ENCODE data around the gene PAF1.

DNA sequence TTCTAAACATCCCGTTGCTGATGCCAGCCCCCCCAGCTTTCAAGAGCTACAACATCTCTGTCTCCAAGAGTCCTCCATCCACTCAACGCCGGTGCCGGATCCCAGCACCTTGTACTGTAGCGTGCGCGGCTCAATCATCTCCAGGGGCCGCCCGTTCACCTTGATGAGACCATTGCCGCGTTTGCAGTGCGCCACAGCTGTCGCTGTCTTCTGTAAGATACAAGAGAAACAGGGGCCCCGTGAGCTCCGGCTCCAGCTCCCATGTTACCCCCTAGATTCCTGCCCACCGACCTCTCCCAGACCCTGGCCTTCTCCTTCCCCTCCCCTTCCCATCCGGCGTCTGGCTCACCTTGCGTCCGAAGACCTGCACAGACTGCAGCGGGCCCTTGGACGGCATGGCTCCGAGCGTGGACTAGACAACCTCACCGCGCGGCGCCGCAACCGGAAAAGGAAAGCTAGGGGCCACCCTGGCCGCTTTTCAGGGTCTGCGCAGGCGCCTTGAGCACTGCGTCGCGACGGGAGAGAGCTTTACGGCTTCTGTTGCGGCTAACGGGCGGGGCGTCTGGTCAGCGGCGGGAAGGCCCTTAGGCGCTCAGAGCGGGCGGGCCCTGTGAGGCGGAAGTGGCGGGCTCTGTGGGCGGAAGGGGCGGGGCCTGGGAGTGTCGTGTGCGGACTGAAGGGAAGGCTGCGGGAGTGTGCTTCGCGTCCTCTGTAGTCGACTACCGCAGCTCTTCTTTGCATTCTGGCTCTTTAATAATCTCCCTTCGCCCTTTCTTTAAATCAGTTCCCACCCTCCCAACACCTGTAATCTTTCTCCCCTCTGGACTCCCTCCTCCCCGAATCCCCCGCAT lies 44.8 kb upstream of the PAF1 start, which contains the start of gene RPS16:
- TF ChIP-seq, protein P1, sequence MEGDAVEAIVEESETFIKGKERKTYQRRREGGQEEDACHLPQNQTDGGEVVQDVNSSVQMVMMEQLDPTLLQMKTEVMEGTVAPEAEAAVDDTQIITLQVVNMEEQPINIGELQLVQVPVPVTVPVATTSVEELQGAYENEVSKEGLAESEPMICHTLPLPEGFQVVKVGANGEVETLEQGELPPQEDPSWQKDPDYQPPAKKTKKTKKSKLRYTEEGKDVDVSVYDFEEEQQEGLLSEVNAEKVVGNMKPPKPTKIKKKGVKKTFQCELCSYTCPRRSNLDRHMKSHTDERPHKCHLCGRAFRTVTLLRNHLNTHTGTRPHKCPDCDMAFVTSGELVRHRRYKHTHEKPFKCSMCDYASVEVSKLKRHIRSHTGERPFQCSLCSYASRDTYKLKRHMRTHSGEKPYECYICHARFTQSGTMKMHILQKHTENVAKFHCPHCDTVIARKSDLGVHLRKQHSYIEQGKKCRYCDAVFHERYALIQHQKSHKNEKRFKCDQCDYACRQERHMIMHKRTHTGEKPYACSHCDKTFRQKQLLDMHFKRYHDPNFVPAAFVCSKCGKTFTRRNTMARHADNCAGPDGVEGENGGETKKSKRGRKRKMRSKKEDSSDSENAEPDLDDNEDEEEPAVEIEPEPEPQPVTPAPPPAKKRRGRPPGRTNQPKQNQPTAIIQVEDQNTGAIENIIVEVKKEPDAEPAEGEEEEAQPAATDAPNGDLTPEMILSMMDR (IDR thresholded peaks at IDR 0.05), result no peak
- peak; percentile 86 for TF ChIP-seq POLR2A (IDR thresholded peaks at IDR 0.05)

Measured in breast epithelium (tissue), 3 donors.